HG02938 (cell line): Measurements from ENCODE around the gene MAMDC4.
A peak's percentile ranks its signal among the peaks of the same experiment; 100 is the strongest.
"Not testable (repeated sequence)": the region's sequence is repeated elsewhere in the genome, so short reads cannot be mapped to it uniquely, and the experiment has no call there.

Experiments used
- ATAC-seq: cut with Tn5 transposase; IDR thresholded peaks from one replicate; pipeline ENCODE4 v1.9.1; 2021; ENCODE audit warnings: mild to moderate bottlenecking, moderate library complexity; ENCODE audit not compliant: unreplicated experiment

MAMDC4 gene

GRCh38 chr9:136851941-136852663 lies at the start of gene MAMDC4:
Gene MAMDC4, plus strand, starts transcription at chr9:136852346. Its CDS starts 71 bp downstream, at chr9:136852417.
- ATAC-seq: no peak

DNA sequence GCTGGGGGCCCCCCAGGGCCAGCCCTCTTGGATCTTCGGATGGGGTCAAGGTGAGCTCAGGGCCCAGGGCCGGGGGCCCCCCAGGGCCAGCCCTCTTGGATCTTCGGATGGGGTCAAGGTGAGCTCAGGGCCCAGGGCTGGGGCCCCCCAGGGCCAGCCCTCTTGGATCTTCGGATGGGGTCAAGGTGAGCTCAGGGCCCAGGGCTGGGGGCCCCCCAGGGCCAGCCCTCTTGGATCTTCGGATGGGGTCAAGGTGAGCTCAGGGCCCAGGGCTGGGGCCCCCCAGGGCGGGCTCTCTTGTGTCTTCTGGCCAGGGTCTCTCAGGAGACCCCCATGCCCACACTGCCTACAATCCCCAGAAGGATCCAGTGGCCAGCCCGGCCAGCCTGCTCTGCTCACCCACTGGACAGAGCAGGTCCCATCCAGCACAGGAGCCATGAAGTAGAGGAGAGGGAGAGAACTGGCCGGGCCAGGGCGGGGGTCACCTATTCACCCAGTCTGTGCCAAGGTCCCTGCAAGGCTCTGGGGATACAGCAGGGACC lies 49.1 kb upstream of the MAMDC4 start:
- ATAC-seq: not testable (repeated sequence)

- ATAC-seq: no peak
Observed at GRCh38 chr9:136803551-136804508, 48.3 kb upstream of the MAMDC4 start.

DNA sequence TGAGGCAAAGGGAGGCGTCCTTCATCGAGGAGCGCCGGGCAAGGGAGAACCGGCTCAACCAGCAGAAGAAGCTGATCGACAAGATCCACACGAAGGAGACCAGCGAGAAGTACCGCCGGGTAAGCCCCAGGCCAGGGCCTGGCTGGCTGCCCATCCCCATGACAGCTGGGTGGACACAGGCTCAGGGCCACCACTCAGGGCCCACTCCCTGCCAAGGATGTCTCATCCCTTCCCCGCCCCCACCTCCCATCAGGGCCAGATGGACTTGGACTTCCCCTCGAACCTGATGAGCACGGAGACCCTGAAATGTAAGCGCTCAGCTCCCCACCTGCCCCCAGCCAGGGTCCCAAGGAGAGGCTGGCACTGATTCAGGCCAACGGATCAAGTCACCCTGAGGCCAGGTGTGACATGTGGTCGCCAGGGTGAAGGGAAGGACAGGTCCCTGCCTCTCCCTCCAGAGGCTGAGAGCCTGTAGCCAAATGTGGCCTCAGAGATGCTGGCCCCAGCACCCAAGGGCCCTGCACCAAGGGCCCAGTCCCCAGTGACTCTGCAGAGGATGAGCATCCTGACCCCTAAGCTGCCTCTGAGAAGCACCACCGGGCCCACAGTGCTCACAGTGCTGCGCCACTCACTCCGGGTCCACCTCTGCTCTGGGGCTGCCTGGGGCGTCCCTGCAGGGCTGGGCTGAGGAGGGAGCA lies 47.5 kb upstream of the MAMDC4 start:
- no peak for ATAC-seq

DNA sequence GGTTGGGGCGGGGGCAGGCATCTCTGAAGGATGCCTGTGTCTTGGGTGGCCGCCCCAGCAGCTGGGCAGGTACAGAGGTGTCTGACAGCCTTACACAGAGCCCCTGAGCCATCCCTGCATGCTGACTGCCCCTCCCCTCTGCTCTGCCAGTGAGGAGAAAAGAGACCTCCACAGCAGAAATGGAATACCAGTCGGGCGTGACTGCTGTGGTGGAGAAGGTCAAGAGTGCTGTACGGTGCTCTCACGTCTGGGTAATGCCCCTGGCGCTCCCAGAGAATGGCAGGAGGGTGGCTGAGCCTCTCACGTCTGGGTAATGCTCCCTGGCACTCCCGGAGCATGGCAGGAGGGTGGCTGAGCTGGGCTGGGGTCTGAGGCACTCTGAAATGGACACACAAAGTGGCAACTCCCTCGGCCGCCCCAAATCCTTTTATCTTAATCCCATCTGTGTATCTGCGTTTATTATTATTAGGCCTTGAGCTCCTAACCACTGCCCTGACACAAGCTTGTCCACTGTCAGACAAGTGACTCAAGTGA lies 46.9 kb upstream of the MAMDC4 start:
- no peak for ATAC-seq

GRCh38 chr9:136806067-136806466 lies 46.1 kb upstream of the MAMDC4 start:
- ATAC-seq: no peak

DNA sequence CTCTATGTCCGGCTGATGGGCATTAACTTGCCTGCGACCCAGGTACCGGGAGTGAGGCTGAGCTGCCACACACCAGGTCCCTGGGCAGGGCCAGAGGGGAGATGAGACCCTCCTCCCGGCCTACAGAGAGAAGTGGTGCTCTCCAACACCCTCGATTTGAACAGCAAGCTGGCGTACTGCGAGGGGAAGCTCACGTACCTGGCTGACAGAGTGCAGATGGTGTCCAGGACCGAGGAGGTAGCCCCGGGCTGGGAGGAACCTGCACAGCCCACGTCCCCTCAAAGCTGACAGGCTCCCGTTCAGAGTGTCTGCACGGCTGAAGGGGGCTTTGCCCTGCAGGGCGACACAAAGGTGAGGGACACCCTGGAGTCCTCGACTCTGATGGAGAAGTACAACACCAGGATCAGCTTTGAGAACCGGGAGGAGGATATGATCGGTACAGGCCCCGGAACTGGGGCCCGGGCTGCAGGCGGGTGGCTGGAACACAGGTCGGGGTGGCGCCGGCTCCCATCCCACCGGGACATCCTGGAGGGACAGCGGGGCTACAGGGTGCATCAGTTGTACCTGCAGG lies 45.4 kb upstream of the MAMDC4 start:
- ATAC-seq: no peak

GRCh38 chr9:136807281-136808074 lies 44.7 kb upstream of the MAMDC4 start, which contains the start of gene RABL6:
Gene RABL6, plus strand, starts transcription at chr9:136807948. Its CDS starts 249 bp downstream, at chr9:136808197.
- peak; percentile 54 for ATAC-seq

- peak; percentile 25 for ATAC-seq
Observed at GRCh38 chr9:136808075-136808805, 43.9 kb upstream of the MAMDC4 start.

DNA sequence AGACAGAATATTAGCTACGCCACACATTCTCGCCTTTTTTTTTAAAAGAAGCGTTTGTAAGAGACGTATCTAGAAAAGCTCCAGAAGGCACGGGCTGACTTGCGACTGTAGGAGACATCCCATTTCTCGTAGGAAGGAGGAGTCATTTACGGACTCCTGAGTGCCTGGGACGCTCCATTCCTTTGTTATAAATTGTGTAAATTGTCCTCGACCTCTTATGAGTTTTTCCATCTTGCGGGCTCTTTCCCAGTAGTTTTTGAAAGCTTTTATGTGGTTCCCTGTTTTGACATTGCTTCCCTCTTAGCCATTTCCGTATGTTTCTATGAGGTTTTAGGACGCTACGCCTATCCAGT lies 43.4 kb upstream of the MAMDC4 start:
- no peak for ATAC-seq

DNA sequence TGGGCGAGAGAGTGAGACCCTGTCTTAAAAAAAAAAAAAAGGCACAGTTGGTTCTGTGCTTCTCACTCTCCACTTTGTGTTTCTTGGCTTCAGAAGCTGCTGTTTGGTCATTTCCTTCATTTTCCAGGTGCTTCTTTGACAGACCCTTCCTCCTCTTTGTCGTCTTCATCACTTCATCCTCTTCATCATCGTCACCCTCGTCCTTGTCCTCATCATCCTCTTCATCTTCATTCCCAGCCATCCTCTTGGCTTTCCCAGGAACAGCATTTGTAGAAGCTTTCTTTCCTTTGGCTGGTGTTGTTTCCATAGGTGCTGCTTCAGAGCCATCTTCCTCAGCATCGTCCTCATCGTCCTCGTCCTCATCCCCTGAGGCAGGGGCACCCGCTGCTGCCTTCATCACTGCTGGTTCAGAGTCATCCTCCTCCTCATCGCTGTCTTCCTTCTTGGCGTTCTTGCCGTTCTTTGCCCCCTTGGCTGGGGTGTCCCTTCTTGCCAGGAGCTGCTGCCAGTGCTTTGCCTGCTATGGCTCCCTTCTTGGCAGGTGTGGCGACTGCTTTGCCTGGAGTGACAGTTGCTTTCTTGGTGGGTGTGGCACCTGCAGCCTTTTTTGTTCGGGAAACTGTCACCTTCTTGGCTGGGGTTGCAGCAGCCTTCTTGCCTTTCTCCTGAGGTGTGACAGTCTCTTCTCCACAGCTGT lies 37.3 kb upstream of the MAMDC4 start:
- ATAC-seq: no peak

DNA sequence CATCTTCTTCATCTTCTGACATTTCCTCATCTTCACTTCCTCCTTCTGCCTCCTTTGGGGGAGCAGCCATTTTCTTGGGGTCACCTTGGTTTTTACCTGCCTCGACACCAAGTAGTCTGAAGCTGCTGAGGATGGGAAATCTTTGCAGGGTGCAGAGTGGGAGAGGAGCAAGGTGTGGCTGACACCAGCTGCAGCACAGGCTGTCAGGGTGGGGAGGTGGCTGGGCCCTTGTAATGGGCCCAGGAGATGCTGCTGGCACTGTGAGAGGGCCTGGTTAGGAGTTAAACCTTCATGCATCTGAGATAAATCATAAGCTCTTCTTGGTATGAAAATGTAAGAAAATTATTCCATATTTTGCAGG lies 36.7 kb upstream of the MAMDC4 start:
- no peak for ATAC-seq

DNA sequence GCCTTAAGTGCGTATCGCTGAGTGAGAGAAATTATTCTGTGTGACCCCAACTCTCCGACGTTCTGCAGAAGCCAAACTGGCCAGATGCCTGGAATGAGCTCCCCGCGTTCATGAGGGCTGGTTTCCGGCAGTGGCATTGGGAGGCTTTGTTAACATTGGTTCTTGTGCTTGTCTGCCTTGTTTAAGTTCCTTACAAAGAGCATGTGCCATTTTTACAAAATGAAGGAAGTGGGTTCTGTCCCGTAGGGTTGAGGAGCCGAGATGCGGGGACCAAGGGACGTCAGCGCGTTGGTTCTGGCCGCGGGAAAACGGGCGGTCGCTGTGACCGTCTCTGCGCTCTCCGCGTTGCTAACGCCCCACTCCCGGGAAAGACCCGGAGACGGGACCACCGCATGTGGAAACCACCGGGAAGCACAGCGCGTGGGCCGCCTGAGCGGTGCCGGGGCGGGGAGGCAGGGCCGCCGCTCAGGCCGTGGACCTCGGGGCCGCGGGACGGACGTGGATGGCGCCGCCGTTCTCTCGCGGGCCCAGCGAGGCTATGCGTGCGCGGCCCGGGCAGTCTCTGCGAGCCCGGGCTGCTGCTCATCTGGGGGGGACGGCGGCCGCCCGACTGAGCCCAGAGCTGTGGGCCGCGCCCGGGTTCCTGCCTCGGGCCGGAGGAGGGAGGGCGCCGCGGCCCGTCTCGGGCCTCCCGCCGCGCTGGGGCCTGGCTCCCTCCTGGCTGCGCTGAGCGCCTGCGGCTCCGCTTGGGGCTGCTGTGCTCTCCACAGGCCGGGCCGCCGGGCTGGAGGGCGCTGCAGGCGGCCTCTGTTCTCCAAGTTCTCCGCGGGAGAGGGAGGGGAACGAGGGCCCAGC lies 30.9 kb upstream of the MAMDC4 start:
- ATAC-seq: no peak

DNA sequence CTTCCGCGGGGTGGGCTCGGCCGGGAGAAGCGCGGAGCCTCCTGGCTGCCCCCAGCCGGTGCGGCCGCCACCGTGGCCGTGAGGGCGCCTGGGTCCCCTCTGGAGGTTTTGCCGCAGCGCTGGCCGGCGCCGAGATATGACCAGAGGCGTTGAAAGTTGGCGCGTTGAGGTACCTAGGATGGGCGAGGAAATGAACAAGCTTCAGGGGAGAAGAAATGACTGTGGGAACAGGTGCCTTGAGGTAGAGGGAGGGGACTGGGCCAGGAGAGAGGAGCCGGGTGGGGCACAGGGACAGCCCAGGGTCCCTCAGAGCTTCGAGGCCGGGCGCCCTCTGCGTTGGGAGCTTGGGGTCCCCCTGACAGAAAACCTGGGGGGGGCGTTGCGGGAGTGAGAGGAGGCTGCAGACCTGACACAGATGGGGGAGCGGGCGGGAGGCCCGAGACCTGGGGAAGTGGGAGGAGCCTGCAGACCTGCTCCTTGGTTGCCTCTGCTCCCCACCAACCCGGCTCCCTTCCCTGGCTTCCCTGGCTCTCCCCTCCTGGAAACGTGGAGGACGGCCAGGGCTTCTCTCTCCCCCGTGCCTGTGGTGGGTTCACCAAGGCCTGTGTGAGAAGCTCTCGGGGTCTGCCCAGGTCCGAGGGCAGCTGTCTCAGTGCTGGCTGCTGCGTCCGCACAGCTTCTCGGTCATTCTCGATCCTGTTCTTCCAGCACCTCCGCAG lies 30.2 kb upstream of the MAMDC4 start:
- no peak for ATAC-seq

DNA sequence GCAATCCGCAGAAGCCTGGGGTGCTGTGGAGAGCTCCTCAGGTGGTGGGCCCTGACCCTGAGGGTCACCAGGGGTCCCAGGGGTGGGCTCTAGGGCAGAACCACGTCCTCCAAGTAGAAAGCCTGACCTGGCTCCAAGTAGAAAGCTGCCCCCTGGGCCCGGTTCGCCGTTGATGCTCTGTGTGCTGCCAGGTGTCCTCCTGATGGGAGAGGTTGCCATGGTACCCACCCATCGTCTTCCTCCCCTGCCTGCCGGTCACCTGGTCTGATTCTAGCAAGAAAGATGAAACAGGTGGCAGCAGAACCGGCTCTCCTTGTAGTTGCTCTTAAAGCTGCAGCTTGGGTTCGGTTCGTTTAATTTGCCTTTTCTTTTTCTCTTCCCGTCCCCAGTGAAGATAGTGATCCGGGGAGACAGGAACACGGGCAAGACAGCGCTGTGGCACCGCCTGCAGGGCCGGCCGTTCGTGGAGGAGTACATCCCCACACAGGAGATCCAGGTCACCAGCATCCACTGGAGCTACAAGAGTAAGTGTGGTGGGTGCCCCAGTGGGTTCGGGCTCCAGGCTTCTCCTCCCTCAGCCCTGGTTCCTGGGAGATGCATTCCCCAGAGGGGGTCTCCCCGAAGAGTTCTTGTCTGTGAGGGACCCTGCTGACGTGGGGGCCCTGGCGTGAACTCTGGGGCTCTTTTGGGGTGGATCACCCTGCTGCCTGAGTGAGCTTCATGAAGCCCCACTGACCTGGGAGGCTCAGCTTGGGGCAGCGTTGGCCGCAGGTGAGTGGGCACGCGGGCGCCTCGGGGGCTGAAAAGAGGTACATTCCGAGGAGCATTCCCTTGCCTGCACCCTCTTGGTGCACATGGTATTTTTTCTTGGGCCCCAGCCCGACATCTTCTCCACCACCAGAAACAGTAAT lies 28.8 kb upstream of the MAMDC4 start:
- ATAC-seq: no peak
